H1 (cell line): ENCODE results near the gene SRCIN1. TPM values are rescaled to one million over a fixed set of nuclear protein-coding genes. Genes with fewer than 3 reads are reported as not detected.

Source experiments
- CTCF ChIA-PET: fragments of 300-600 bp; sonication (Branson Sonifier 250); formaldehyde crosslinking; loops from one replicate; lab custom pipeline; 2021; ENCODE audit not compliant: partially characterized antibody; lab: Charles Lee
- POLR2A ChIA-PET: fragments of 300-600 bp; sonication (Branson Sonifier 250); formaldehyde crosslinking; loops from one replicate; lab custom pipeline; 2021; ENCODE audit warnings: inconsistent platforms; ENCODE audit not compliant: partially characterized antibody; lab: Charles Lee
- DNase-seq, 2 experiments: peaks; one replicate each; pipeline versions ENCODE4 v3.0.0 to v3.0.0-alpha.2; 2010 to 2022; ENCODE audit warnings: low spot score in 2 of 2, low read depth in 1 of 2, mixed read lengths in 1 of 2
- FAIRE-seq: peaks from 2 replicates; lab custom pipeline; 2011; peaks lifted over from hg19 to GRCh38; lab: Jason Lieb, UNC
- H2AFZ ChIP-seq: 2 replicates; pipeline ENCODE4 v1.8.1; 2012; ENCODE audit warnings: low read length, inconsistent platforms
- H2AK5ac ChIP-seq: 2 replicates; pipeline ENCODE4 v1.6.1; 2013; ENCODE audit warnings: low read depth, low read length
- H2BK120ac ChIP-seq: replicated peaks from 2 replicates; pipeline ENCODE3; 2013; ENCODE audit warnings: low read depth, low read length, inconsistent platforms
- H2BK12ac ChIP-seq: 2 replicates; pipeline ENCODE4 v1.6.1; 2013; ENCODE audit warnings: low read depth, low read length
- H2BK15ac ChIP-seq: 2 replicates; pipeline ENCODE4 v1.6.1; 2013; ENCODE audit warnings: low read length
- H2BK20ac ChIP-seq: 2 replicates; pipeline ENCODE4 v1.6.1; 2013; ENCODE audit warnings: low read length
- H2BK5ac ChIP-seq: 2 replicates; pipeline ENCODE4 v1.6.1; 2013; ENCODE audit warnings: low read depth, low read length
- H3K14ac ChIP-seq: 2 replicates; pipeline ENCODE4 v1.6.1; 2013; ENCODE audit warnings: inconsistent platforms; ENCODE audit not compliant: insufficient read length
- H3K18ac ChIP-seq: 2 replicates; pipeline ENCODE4 v1.6.1; 2013; ENCODE audit warnings: low read length; ENCODE audit errors: extremely low read depth
- H3K23ac ChIP-seq: 2 replicates; pipeline ENCODE4 v1.6.1; 2013; ENCODE audit warnings: inconsistent platforms; ENCODE audit not compliant: insufficient read length
- H3K23me2 ChIP-seq: 2 replicates; pipeline ENCODE4 v1.6.1; 2013; ENCODE audit warnings: low read depth, low read length
- H3K27ac ChIP-seq: 2 replicates; pipeline ENCODE4 v1.6.1; 2011; ENCODE audit warnings: low read depth, low read length, inconsistent platforms
- H3K27me3 ChIP-seq, 4 experiments: replicated peaks in 1 of 4; 1 replicate in 1 of 4; 2 replicates in 3 of 4; pipeline versions ENCODE4 v1.6.1 to v1.8.1; 2011 to 2013; ENCODE audit warnings: low read length in 3 of 4, mild to moderate bottlenecking in 3 of 4, inconsistent platforms in 2 of 4, mixed read lengths in 2 of 4, moderate library complexity in 1 of 4; ENCODE audit not compliant: control insufficient read depth in 3 of 4, insufficient read depth in 3 of 4; ENCODE audit errors: extremely low read depth in 1 of 4
- H3K36me3 ChIP-seq, 4 experiments: 2 replicates each; pipeline versions ENCODE4 v1.6.1 to v1.8.1; 2011 to 2013; ENCODE audit warnings: mild to moderate bottlenecking in 4 of 4, low read length in 3 of 4, moderate library complexity in 2 of 4, control low read depth in 1 of 4, inconsistent platforms in 1 of 4; ENCODE audit not compliant: insufficient read depth in 4 of 4, control insufficient read depth in 2 of 4
- H3K4ac ChIP-seq: replicated peaks from 2 replicates; pipeline ENCODE3; 2013; ENCODE audit warnings: low read length, low read depth, mixed read lengths, inconsistent platforms; ENCODE audit not compliant: insufficient read length
- H3K4me1 ChIP-seq, 4 experiments: replicated peaks in 1 of 4; 1 replicate in 1 of 4; 2 replicates in 3 of 4; pipeline versions ENCODE4 v1.6.1 to v1.8.1; 2011 to 2013; ENCODE audit warnings: low read length in 3 of 4, inconsistent platforms in 2 of 4, mixed read lengths in 1 of 4; ENCODE audit not compliant: insufficient read depth in 4 of 4, control insufficient read depth in 3 of 4
- H3K4me2 ChIP-seq, 2 experiments: 2 replicates each; pipeline versions ENCODE4 v1.6.1 to v1.8.1; 2011 to 2013; ENCODE audit warnings: low read depth in 2 of 2, low read length in 2 of 2, control low read depth in 1 of 2, inconsistent platforms in 1 of 2, mild to moderate bottlenecking in 1 of 2; ENCODE audit not compliant: insufficient read depth in 1 of 2
- H3K4me3 ChIP-seq, 4 experiments: fragments of 200-600, 300-600 bp in 1 of 4; sonication (generic), shearing (Covaris generic), sonication (Bioruptor Twin) in 1 of 4; 2 replicates each; pipeline versions ENCODE4 v1.5.1 to v1.8.1; 2011 to 2016; ENCODE audit warnings: low read length in 4 of 4, low read depth in 3 of 4, control low read depth in 2 of 4, inconsistent platforms in 2 of 4, mild to moderate bottlenecking in 2 of 4, mixed read lengths in 1 of 4, moderate library complexity in 1 of 4; ENCODE audit not compliant: insufficient read depth in 2 of 4; ENCODE audit errors: extremely low read depth in 1 of 4
- H3K56ac ChIP-seq: replicated peaks from 2 replicates; pipeline ENCODE3; 2013; ENCODE audit warnings: low read depth, mild to moderate bottlenecking, mixed read lengths, low read length, inconsistent platforms; ENCODE audit not compliant: insufficient read length
- H3K79me1 ChIP-seq: 2 replicates; pipeline ENCODE4 v1.6.1; 2013; ENCODE audit warnings: low read depth, low read length, control low read depth
- H3K79me2 ChIP-seq, 2 experiments: 2 replicates each; pipeline versions ENCODE4 v1.6.1 to v1.8.1; 2012 to 2013; ENCODE audit warnings: low read length in 2 of 2, mild to moderate bottlenecking in 2 of 2, inconsistent platforms in 1 of 2; ENCODE audit not compliant: insufficient read depth in 2 of 2, control insufficient read depth in 1 of 2
- H3K9ac ChIP-seq, 4 experiments: replicated peaks in 1 of 4; 1 replicate in 1 of 4; 2 replicates in 3 of 4; pipeline versions ENCODE4 v1.6.1 to v1.8.1; 2011 to 2013; ENCODE audit warnings: low read depth in 3 of 4, low read length in 3 of 4, control low read depth in 2 of 4, mild to moderate bottlenecking in 2 of 4, moderate library complexity in 2 of 4, inconsistent platforms in 1 of 4; ENCODE audit errors: extremely low read depth in 1 of 4
- H3K9me3 ChIP-seq, 2 experiments: 2 replicates each; pipeline versions ENCODE4 v1.6.1 to v1.8.1; 2012 to 2013; ENCODE audit warnings: mild to moderate bottlenecking in 2 of 2, moderate library complexity in 2 of 2, control low read depth in 1 of 2, inconsistent platforms in 1 of 2, low read depth in 1 of 2, low read length in 1 of 2, mixed read lengths in 1 of 2; ENCODE audit not compliant: insufficient read depth in 2 of 2
- H4K20me1 ChIP-seq, 2 experiments: replicated peaks in 1 of 2; 2 replicates each; pipeline versions ENCODE3 to v1.8.1; 2011 to 2013; ENCODE audit warnings: inconsistent platforms in 2 of 2, low read length in 2 of 2, mild to moderate bottlenecking in 1 of 2; ENCODE audit not compliant: insufficient read depth in 2 of 2, control insufficient read depth in 1 of 2
- H4K5ac ChIP-seq: 2 replicates; pipeline ENCODE4 v1.6.1; 2013; ENCODE audit warnings: low read length, low read depth, mixed read lengths, inconsistent platforms; ENCODE audit not compliant: insufficient read length
- H4K8ac ChIP-seq: 2 replicates; pipeline ENCODE4 v1.8.0; 2013; ENCODE audit warnings: mild to moderate bottlenecking, moderate library complexity, low read length, inconsistent platforms; ENCODE audit not compliant: insufficient read depth; ENCODE audit errors: extremely low read depth
- H4K91ac ChIP-seq: replicated peaks from 2 replicates; pipeline ENCODE3; 2013; ENCODE audit warnings: low read length, mixed read lengths, inconsistent platforms; ENCODE audit not compliant: insufficient read length
- POLR2A ChIP-seq, 2 experiments: IDR thresholded peaks; 1 replicate in 1 of 2; 2 replicates in 1 of 2; pipeline ENCODE4 v1.6.1; 2011; ENCODE audit warnings: low read depth in 2 of 2, low read length in 2 of 2, mild to moderate bottlenecking in 2 of 2; ENCODE audit errors: control extremely low read depth in 1 of 2
- WGBS, 2 experiments: shearing (Covaris generic) in 1 of 2; methylation state at CpG; one replicate each; pipeline versions ENCODE4 v1.1.6 to v1.1.7; 2013 to 2015; ENCODE audit warnings: low lambda C conversion rate in 2 of 2, mixed read lengths in 2 of 2, inconsistent platforms in 1 of 2, low coverage in 1 of 2, missing lambda C conversion rate in 1 of 2; ENCODE audit not compliant: insufficient replicate concordance in 2 of 2, insufficient coverage in 1 of 2, insufficient read length in 1 of 2; ENCODE audit errors: extremely low coverage in 1 of 2, missing lambda C conversion rate in 1 of 2; 5-methylcytosine and 5-hydroxymethylcytosine counted together
- polyA plus RNA-seq, 7 experiments: library from polyadenylated mRNA; depleted of rRNA in 3 of 7; stranded (reverse) in 5 of 7; unstranded in 2 of 7; fragments of >200 nt in 5 of 7; fragments of 200-250 nt in 2 of 7; gene quantifications; 1 replicate in 5 of 7; 2 replicates in 1 of 7; 4 replicates in 1 of 7; pipeline versions ENCODE4 v1.2.1 to v1.2.3, GENCODE V29; 2011 to 2013; ENCODE audit warnings: missing spikeins in 2 of 7, mixed read lengths in 2 of 7
- total RNA-seq: library from RNA; stranded (reverse); fragmentation: NEBNext Ultra II Directional; extraction: Animal tissue kit (Norgen Biotek cat#: 25700); gene quantifications from 2 replicates; pipeline ENCODE4 v1.2.1, GENCODE V29; 2021
- TF ChIP-seq, protein P1 (sequence below): IDR thresholded peaks from 2 replicates; pipeline ENCODE4 v1.6.1; 2012; ENCODE audit warnings: inconsistent platforms

Gene SRCIN1
- total and polyA plus RNA-seq, 2 of the 8 experiments (the other 6 are each of a cell fraction or from before 2014, with no cell fraction given), result 2.8 to 3.8 TPM

DNA sequence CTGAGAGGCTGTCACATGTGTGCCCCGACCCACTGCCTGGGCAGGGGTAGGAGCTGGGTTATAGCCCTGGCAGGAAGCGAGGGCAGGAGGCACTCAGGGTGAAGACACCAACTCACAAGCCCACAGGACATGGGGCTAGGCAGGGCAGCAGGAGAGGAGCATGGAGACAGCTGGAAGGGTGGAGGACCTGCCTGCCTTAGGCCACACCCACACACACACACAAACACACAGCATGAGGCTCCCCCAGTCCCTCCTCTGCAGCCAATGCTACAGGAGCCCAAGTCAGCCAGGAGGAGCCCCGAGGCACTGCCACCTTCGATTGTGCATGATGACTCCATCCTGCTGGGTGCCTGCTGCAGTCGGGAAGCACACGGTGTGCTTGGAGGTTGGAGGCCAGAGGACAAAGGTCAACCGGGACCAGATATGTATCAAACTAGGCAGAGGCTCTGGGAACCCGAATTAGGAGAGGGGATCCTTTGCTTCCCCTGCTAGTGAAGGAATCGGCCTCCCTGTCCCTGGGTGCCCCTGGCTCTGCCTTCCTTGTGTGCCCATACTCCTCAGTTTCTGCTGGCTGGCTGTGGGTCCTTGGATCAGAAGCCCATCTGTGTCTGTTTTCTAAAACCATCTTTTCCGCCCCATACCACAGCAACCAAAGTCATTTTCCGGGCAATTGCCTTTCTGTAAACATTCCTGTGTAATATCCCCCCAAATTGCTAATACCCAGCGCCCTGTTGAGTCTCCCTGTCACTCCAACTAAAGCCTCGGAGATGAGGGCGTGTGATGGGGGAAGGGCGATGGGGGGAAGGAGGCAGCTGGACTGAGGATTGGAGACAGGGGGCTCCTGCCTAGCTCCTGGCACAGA is 20.5 kb downstream of the SRCIN1 start:
- H3K23me2 ChIP-seq, result no peaks in the 10 kb centered on the region
- no peak overlapping the region for H4K8ac ChIP-seq
- H3K18ac ChIP-seq, result no peak overlapping the region; the same call in none of the 2 replicates
- 74% methylated on average over 15 of the region's 15 CpGs; no CpG with 5 or more reads in 1 of the 2 experiments for WGBS, 2 experiments
- POLR2A ChIA-PET, result interaction anchor here (0.7 to 6.2 kb wide), 7 partner anchors 12 to 83 kb away, joined by 3 to 32 read pairs (median 5); no protein-coding TSS in a partner anchor
- peak overlapping the region; percentile 18; the same call in 1 of the 2 replicates for H2BK12ac ChIP-seq
- H2AFZ ChIP-seq, result no peak overlapping the region
- H3K9ac ChIP-seq, result no peak overlapping the region
- 0 out of 2 replicates have a peak overlapping the region, but pooled peaks have one; percentile 39 for H2BK5ac ChIP-seq
- 0 out of 2 replicates have a peak, but pooled peaks cover 2% of the 10 kb centered on the region for H3K79me1 ChIP-seq
- H3K14ac ChIP-seq, result no peak overlapping the region
- TF ChIP-seq, protein P1, sequence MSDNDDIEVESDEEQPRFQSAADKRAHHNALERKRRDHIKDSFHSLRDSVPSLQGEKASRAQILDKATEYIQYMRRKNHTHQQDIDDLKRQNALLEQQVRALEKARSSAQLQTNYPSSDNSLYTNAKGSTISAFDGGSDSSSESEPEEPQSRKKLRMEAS, result 0 out of 2 replicates have a peak, but pooled peaks have one; percentile 8
- TF ChIP-seq POLR2A (IDR thresholded peaks at IDR 0.05; ENCODE audit: control extremely low read depth in 1 of 2, low read depth in 2 of 2, low read length in 2 of 2), result no peak
- no peak overlapping the region for H3K56ac ChIP-seq
- no peaks in the 10 kb centered on the region for H3K79me2 ChIP-seq
- no peak overlapping the region for H3K4ac ChIP-seq
- FAIRE-seq (no peak), DNase-seq (peak in 1 of 2 experiments; percentile 61)
- H3K36me3 ChIP-seq, result no peaks in the 10 kb centered on the region; a peak in 1 of 8 replicates
- H2AK5ac ChIP-seq, result no peak overlapping the region
- peak overlapping the region; percentile 25 to 41; a peak in 2 of 4 replicates for H3K4me2 ChIP-seq
- H4K5ac ChIP-seq, result no peak overlapping the region
- CTCF ChIA-PET, result interaction anchor here (0.9 to 32.0 kb wide), 12 partner anchors 8 to 110 kb away, joined by 3 to 914 read pairs (median 8); partner anchors contain the start of gene SRCIN1
- peak overlapping the region; percentile 45 for H4K91ac ChIP-seq
- H3K27me3 ChIP-seq, result peaks cover 0 to 11% (median 5%) of the 10 kb centered on the region in 4 experiments; a peak in 4 of 7 replicates
- H2BK20ac ChIP-seq, result 0 out of 2 replicates have a peak overlapping the region, but pooled peaks have one; percentile 82
- no peaks in the 10 kb centered on the region for H3K9me3 ChIP-seq
- no peak overlapping the region for H2BK120ac ChIP-seq
- H3K4me3 ChIP-seq, result peak overlapping the region in 1 of 4 experiments; percentile 14; a peak in 1 of 8 replicates
- no peak overlapping the region; the same call in 1 of the 2 replicates for H2BK15ac ChIP-seq
- peaks cover 3 to 41% (median 25%) of the 10 kb centered on the region in 4 experiments for H3K4me1 ChIP-seq
- H3K23ac ChIP-seq, result no peak overlapping the region
- H3K27ac ChIP-seq, result no peak overlapping the region
- H4K20me1 ChIP-seq, result peaks cover 2 to 9% of the 10 kb centered on the region in 2 experiments
